Tibial artery (tissue), 4 donors: ENCODE data around the gene YWHAG.

Experiments used
- DNase-seq, 2 donors: peaks; one replicate each; pipeline ENCODE4 v3.0.0-alpha.2; 2019
- H3K27ac ChIP-seq, 2 donors: fragments of 200-600 bp; sonication (generic) in 1 of 2; 1 replicate in 1 of 2; 2 replicates in 1 of 2; pipeline ENCODE4 v1.5.1; 2018 to 2019; ENCODE audit warnings: mild to moderate bottlenecking in 1 of 2
- H3K27me3 ChIP-seq, 2 donors: fragments of 200-600 bp; sonication (generic) in 1 of 2; one replicate each; pipeline versions ENCODE4 v1.5.1 to v1.6.0; 2016 to 2019
- H3K36me3 ChIP-seq, 3 donors: fragments of 200-600 bp; sonication (generic) in 2 of 3; one replicate each; pipeline ENCODE4 v1.5.1; 2016 to 2019; ENCODE audit warnings: mild to moderate bottlenecking in 2 of 3
- H3K4me1 ChIP-seq, 4 donors: fragments of 200-600 bp; sonication (generic) in 2 of 4; 1 replicate in 3 of 4; 2 replicates in 1 of 4; pipeline ENCODE4 v1.5.1; 2016 to 2019
- H3K4me3 ChIP-seq, 2 donors: fragments of 200-600 bp; sonication (generic) in 1 of 2; 1 replicate in 1 of 2; 2 replicates in 1 of 2; pipeline ENCODE4 v1.5.1; 2018 to 2019; ENCODE audit warnings: mild to moderate bottlenecking in 2 of 2
- H3K9me3 ChIP-seq, 3 donors: fragments of 200-600 bp; sonication (generic) in 1 of 3; one replicate each; pipeline ENCODE4 v1.5.1; 2016 to 2019
- intact Hi-C: fragments of 100-400 bp; cut with DNase I; formaldehyde crosslinking; loops from one replicate; pipeline ENCODE4 v1.15.0; 2023; ENCODE audit warnings: low total_unique reads
- TF ChIP-seq, protein P1 (sequence below), 2 experiments: fragments of 200-600 bp in 1 of 2; fragments of 450-650 bp in 1 of 2; IDR thresholded peaks; one replicate each; pipeline ENCODE4 v1.5.1; 2017 to 2019; ENCODE audit warnings: antibody characterized with exemption in 2 of 2, mild to moderate bottlenecking in 1 of 2, moderate library complexity in 1 of 2

YWHAG gene

DNA sequence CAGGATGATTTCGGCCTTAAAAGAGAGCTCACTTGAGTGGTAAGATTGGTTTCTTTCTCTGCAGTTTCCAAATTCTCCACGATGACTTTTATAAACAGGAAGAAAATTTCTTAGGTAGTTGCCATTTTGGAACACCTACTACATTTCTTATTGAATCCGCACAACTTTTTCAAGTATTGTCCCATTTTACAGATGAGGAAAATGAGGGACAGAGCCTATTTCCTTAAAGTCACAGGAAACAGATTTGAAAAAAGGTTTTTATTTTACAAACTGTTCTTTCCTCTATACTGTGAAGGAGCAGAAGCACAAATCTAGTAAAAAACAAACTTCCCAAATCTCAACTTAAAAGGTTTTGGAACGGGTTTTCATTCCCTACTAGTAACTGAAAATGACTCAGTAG, 2.7 kb downstream of the YWHAG start:
- no peak for DNase-seq
- H3K36me3 ChIP-seq: no peaks in the 10 kb centered on the region
- H3K4me1 ChIP-seq: peaks cover 0 to 71% (median 20%) of the 10 kb centered on the region in 4 donors
- H3K27me3 ChIP-seq: no peaks in the 10 kb centered on the region
- no peak overlapping the region for H3K27ac ChIP-seq
- intact Hi-C loops: loop anchor here (5.0 kb wide), 1 partner anchor 34 kb away; no protein-coding TSS in a partner anchor
- TF ChIP-seq, protein P1, sequence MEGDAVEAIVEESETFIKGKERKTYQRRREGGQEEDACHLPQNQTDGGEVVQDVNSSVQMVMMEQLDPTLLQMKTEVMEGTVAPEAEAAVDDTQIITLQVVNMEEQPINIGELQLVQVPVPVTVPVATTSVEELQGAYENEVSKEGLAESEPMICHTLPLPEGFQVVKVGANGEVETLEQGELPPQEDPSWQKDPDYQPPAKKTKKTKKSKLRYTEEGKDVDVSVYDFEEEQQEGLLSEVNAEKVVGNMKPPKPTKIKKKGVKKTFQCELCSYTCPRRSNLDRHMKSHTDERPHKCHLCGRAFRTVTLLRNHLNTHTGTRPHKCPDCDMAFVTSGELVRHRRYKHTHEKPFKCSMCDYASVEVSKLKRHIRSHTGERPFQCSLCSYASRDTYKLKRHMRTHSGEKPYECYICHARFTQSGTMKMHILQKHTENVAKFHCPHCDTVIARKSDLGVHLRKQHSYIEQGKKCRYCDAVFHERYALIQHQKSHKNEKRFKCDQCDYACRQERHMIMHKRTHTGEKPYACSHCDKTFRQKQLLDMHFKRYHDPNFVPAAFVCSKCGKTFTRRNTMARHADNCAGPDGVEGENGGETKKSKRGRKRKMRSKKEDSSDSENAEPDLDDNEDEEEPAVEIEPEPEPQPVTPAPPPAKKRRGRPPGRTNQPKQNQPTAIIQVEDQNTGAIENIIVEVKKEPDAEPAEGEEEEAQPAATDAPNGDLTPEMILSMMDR (IDR thresholded peaks at IDR 0.05): no peak
- no peak overlapping the region for H3K4me3 ChIP-seq
- no peaks in the 10 kb centered on the region for H3K9me3 ChIP-seq

DNA sequence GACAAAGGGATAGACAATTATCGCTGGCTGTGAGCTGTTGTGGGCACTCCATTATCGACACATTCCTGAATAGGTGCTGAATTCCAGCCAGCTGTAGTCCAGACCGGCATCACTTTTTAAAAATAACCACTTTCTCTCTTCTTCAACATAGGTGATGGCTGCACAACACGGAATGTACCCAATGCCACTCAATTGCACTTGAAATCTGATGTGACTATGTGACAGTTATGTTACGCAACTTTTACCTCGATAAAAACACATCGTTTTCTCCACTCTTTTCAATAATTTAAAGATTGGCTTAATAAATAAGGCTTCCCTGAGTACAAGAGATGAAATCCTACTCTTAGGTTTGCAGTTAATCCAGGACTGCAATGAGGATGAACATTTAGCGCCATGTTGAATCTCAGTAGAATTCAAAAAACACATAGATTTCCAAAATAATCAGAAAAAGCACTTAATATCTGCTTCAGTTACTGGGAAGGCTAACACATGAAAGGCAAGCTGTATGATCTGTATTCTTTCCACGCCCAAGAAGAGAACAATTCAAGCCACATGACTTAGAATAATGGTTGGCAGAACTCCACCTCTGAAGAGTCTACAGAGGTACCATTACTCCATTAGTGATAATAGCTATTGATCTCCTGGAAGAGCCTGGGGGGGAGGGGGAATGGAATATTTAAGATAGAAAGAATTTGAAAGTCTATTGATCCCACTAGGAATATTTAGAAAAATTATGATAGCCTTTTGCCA, 3.6 kb downstream of the YWHAG start:
- intact Hi-C loops: loop anchor here (5.0 kb wide), 1 partner anchor 33 kb away; no protein-coding TSS in a partner anchor
- Histone ChIP-seq H3K4me3 (no peak overlapping the region), H3K27me3 (no peaks in the 10 kb centered on the region), H3K4me1 (peaks cover 0 to 75% (median 20%) of the 10 kb centered on the region in 4 donors), H3K36me3 (peaks cover 4 to 9% (median 4%) of the 10 kb centered on the region in 3 donors), H3K27ac (no peak overlapping the region), H3K9me3 (no peaks in the 10 kb centered on the region)
- TF ChIP-seq, protein P1 (IDR thresholded peaks at IDR 0.05): no peak
- DNase-seq: no peak

DNA sequence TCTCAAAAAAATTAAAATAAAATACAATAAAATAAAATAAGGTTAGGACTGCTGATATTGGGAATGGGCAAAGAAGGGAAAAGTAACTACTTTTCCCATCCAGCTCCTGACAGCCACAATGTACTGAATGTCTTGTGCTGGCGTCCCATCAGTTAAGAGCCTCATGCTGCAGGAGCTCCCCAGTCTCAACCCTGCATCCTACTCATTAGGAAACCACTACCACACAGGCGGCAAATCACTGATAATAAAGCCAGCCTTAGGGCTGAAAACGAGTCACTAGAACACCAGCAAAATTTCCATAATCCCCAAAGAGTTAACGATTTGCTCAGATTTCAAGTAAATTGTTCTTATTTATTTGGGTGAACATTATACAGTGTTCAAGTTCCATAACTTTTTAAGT, 4.3 kb downstream of the YWHAG start:
- intact Hi-C loops: no loop called here
- Histone ChIP-seq H3K36me3 (peaks cover 9 to 16% (median 10%) of the 10 kb centered on the region in 3 donors), H3K27ac (no peak overlapping the region), H3K9me3 (no peaks in the 10 kb centered on the region), H3K4me3 (no peak overlapping the region), H3K4me1 (peaks cover 0 to 70% (median 17%) of the 10 kb centered on the region in 4 donors), H3K27me3 (no peaks in the 10 kb centered on the region)
- no peak for DNase-seq
- TF ChIP-seq, protein P1 (IDR thresholded peaks at IDR 0.05): no peak

DNA sequence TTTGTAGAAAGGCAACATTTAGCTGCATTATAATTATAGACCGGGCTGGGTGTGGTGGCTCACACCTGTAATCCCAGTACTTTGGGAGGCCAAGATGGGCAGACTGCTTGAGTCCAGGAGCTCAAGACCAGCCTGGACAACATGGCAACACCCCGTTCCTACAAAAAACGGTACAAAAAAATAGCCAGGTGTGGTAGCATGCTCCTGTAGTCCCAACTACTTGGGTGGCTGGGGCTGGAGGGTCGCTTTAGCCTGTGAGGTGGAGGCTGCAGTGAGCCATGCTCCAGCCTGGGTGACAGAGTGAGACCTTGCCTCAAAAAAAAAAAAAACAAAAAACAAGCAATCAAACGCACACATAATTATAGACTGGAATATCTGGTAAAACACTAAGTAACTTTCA, 5.0 kb downstream of the YWHAG start:
- peaks cover 17 to 22% (median 18%) of the 10 kb centered on the region in 3 donors for H3K36me3 ChIP-seq
- H3K27ac ChIP-seq: no peak overlapping the region
- no peaks in the 10 kb centered on the region for H3K27me3 ChIP-seq
- H3K4me3 ChIP-seq: no peak overlapping the region
- DNase-seq: no peak
- peaks cover 0 to 68% (median 15%) of the 10 kb centered on the region in 4 donors for H3K4me1 ChIP-seq
- no peaks in the 10 kb centered on the region for H3K9me3 ChIP-seq
- TF ChIP-seq, protein P1 (IDR thresholded peaks at IDR 0.05): no peak
- intact Hi-C loops: no loop called here

DNA sequence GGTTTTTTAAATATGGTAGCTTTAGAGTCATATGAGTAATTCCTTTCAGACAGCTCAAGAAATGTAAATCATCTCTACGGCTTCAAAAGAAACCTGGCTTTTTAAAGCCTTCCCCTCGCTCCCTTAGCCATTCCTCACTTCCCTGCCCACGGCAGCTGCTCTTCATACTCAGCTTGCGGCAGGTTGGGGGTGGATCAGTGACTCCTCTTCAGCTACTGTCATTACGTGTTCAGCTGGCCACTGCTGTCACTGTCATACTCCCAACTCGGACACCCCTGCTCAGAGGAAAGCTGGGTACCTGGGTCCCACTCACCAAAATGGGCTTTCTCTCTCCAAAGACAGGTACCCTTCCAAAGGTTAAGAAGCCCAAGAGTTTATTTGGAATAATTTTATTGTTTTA, 6.6 kb downstream of the YWHAG start:
- H3K4me1 ChIP-seq: peaks cover 0 to 71% (median 13%) of the 10 kb centered on the region in 4 donors
- H3K27ac ChIP-seq: no peak overlapping the region
- intact Hi-C loops: no loop called here
- peaks cover 23 to 30% (median 26%) of the 10 kb centered on the region in 3 donors for H3K36me3 ChIP-seq
- no peak overlapping the region for H3K4me3 ChIP-seq
- no peaks in the 10 kb centered on the region for H3K9me3 ChIP-seq
- H3K27me3 ChIP-seq: no peaks in the 10 kb centered on the region
- TF ChIP-seq, protein P1 (IDR thresholded peaks at IDR 0.05): no peak
- DNase-seq: no peak
